ENCODE results near the gene DNAJC16.

DNA sequence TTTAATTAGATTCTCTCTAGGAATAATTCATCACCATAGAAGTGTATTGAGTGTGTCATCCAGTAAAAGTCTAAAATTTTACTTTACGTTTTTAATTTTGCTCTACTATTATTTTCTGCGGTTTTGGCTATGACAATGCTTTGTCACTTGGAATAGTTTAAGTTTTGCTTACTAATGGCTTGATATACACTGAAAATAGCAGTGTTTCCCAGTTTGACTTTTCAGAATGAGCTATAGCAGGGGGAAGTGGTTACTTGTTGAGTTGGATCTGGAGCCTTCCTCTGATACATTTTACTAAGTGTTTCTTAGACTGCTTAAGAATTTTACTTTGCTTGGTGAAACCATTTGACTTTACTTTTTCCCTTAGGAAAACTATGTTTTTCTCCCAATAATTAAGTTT, 5.0 kb downstream of the DNAJC16 start:
- TF ChIP-seq, protein P1, sequence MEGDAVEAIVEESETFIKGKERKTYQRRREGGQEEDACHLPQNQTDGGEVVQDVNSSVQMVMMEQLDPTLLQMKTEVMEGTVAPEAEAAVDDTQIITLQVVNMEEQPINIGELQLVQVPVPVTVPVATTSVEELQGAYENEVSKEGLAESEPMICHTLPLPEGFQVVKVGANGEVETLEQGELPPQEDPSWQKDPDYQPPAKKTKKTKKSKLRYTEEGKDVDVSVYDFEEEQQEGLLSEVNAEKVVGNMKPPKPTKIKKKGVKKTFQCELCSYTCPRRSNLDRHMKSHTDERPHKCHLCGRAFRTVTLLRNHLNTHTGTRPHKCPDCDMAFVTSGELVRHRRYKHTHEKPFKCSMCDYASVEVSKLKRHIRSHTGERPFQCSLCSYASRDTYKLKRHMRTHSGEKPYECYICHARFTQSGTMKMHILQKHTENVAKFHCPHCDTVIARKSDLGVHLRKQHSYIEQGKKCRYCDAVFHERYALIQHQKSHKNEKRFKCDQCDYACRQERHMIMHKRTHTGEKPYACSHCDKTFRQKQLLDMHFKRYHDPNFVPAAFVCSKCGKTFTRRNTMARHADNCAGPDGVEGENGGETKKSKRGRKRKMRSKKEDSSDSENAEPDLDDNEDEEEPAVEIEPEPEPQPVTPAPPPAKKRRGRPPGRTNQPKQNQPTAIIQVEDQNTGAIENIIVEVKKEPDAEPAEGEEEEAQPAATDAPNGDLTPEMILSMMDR (IDR thresholded peaks at IDR 0.05), result no peak
- no peak for TF ChIP-seq POLR2A (IDR thresholded peaks at IDR 0.05)
- no peak for TF ChIP-seq EP300 (IDR thresholded peaks at IDR 0.05)
